Retinal pigment epithelial cell (primary cell): ENCODE data around the gene GPATCH8.

ENCODE experiments used
- DNase-seq: peaks from one replicate; pipeline ENCODE4 v3.0.0-alpha.2; 2010; ENCODE audit warnings: low read depth
- H3K4me3 ChIP-seq: 2 replicates; pipeline ENCODE4 v1.5.1; 2011; ENCODE audit warnings: mild to moderate bottlenecking, low read length, control low read depth, moderate library complexity
- TF ChIP-seq, protein P1 (sequence below): conservative IDR thresholded peaks from 2 replicates; pipeline ENCODE4 v1.5.1; 2011; ENCODE audit warnings: low read depth, low read length, control low read depth, inconsistent platforms

The GPATCH8 gene

DNA sequence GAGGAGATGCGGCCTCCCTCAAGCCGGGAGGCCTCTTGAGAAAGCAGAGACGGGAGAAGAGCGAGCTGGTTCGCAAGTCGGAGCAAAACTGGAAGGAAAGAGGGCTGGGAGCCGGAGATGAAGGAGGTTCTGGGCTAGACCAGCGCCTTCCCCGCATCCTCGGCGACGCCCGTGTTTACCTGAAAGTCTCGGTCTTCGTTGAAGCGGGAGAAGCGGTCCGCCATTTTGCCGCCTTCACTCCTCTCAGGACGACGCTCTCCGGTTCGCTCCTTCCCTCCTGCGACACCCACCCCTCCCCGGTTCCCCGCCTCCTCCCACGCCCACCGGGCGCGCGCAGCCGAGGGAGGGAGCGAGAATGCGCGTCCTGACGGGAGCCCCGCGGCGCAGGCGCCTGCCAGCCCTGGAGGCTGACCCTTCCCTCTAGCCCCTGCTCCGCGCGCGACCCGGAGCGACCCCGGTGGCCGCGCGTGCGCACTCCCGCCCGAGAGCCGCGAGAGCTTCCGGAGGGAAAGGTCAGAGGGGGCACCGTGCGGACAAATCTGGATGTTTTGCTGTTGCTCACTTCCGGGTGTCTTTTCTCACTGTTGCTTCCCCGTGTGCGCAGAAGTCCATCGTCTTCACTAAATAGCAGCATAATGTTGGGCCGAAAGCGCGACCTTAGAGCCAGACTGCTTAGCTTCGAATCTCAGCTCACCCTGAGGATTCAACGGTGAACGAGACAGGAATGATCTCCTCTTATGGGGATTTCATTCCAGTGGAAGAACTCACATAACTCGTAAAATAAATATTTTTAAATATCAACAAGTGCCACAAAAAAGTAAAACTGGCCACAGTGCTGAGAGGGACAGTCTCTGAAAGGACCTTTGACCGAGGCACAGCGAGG, at the start of gene GPATCH8:
Gene GPATCH8, minus strand, starts transcription at position 260 of the 883 bp plus-strand sequence. Its CDS starts 36 bp downstream, at position 224.
- TF ChIP-seq, protein P1, sequence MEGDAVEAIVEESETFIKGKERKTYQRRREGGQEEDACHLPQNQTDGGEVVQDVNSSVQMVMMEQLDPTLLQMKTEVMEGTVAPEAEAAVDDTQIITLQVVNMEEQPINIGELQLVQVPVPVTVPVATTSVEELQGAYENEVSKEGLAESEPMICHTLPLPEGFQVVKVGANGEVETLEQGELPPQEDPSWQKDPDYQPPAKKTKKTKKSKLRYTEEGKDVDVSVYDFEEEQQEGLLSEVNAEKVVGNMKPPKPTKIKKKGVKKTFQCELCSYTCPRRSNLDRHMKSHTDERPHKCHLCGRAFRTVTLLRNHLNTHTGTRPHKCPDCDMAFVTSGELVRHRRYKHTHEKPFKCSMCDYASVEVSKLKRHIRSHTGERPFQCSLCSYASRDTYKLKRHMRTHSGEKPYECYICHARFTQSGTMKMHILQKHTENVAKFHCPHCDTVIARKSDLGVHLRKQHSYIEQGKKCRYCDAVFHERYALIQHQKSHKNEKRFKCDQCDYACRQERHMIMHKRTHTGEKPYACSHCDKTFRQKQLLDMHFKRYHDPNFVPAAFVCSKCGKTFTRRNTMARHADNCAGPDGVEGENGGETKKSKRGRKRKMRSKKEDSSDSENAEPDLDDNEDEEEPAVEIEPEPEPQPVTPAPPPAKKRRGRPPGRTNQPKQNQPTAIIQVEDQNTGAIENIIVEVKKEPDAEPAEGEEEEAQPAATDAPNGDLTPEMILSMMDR = no peak
- peak; percentile 73 for DNase-seq
- peak within 1 kb of the TSS; percentile 96 for H3K4me3 ChIP-seq

DNA sequence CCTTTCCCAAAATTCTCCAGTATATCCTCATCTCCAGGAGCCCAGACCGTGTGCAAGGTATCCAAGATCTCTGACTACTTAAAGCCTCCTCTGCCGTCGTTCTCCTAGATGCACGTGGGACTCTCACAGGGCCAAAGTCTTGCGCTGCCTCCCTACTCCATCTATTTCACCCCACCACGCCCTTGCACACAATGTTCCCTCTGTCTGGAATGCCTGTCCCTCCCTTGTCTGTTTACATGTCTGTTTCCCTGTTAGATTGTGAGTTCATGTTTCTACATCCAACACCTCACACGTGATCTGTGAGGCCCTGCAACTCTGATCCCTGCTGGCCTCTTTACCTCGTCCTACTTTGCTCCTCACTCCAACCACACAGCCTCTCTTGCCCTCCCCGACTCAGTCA, 49.2 kb upstream of the GPATCH8 start:
- no peak for DNase-seq
- no peak overlapping the region for H3K4me3 ChIP-seq
- TF ChIP-seq, protein P1 = no peak

DNA sequence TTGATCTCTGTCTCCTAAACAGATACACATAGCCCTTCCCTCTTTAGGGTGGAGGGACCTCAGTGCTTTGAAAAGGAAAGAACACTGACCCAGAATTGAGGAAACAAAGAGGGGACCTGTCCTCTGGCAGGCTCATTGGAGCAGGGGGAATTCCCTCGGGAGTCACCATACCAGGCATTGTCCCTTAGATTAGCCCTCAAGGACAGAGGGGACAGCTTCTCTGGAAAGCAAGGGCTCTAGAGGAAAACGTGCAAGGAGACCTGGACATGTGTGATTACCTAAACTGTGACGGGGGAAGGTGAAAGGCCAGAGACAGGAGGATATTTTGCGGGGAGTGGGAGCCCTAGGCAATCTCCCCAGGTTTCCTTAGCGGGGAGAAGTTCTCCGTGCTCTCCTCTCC, 46.5 kb upstream of the GPATCH8 start:
- TF ChIP-seq, protein P1 = no peak
- H3K4me3 ChIP-seq = no peak overlapping the region

DNA sequence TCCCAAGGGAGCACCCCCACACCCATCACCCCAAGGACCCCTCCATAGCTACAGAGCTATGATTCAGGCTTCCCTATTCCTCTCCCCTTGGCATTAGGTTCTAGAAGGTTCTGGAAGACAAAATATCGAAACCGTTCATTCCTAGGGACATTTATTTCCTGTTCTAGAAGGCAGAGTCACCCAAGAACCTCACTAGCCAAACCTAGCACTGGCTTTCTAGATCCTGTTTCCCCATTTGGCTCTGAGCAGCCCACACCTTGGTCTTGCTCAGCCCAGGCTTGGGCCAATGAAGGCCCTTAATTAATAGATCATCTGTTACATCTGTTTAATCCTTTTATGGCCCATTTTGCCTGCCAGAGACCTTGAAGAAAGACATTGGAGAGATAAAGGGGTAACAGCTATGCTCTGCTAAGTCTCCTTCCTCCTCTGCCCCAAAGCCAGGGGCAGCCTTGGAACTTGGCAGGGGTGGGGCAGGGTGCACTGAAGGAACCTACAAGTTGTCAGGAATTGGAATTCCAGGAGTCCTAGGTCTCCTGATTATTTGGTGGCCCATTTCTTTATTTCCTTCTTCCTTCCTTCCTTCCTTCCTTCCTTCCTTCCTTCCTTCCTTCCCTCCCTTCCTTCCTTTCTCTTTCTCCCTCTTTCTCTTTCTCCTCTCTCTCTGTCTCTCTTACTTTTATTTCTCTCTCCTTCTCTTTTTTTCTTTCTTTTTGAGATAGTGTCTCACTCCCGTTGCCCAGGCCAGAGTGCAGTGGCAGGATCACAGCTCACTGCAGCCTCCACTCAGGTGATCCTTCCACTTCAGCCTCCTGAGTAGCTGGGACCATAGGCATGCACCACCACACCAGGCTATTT, 45.4 kb upstream of the GPATCH8 start:
- DNase-seq = no peak
- TF ChIP-seq, protein P1 = no peak
- H3K4me3 ChIP-seq = no peak overlapping the region

More for the DNA sequence above, 46.5 kb upstream of the GPATCH8 start:
- DNase-seq = no peak

DNA sequence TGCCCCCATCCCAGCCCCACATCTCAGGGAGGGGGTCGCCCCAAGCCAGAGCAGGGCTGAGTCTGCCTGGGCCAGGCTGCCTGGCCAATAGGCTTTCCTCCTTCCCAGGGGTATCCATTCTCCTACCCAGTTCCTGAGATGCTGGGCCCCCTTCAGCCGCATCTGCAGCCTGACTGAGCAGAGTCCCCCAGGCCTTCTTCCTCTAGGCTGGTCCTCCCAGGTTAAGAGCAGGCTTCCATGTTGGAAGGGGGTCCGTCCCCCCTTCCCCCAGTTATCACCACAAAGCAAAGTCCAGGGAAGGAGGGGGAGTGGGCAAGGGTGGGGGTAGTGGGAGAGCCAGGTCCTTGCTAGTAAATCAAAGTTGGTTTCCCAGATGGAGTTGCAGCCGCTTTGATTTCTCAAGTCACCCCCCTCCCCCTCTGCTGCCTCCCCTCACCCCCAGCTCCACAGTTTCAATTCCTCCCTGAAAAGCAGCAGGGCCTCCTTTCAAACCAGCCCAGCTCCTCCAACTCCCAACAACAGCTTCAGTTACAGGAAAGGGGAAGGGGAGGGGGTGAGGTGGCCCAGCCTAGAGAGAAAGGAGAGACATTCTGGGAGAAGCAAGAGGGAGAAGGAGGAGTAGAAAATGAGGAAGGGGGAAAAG, 44.5 kb upstream of the GPATCH8 start:
- DNase-seq = no peak
- TF ChIP-seq, protein P1 = no peak
- no peak overlapping the region for H3K4me3 ChIP-seq

DNA sequence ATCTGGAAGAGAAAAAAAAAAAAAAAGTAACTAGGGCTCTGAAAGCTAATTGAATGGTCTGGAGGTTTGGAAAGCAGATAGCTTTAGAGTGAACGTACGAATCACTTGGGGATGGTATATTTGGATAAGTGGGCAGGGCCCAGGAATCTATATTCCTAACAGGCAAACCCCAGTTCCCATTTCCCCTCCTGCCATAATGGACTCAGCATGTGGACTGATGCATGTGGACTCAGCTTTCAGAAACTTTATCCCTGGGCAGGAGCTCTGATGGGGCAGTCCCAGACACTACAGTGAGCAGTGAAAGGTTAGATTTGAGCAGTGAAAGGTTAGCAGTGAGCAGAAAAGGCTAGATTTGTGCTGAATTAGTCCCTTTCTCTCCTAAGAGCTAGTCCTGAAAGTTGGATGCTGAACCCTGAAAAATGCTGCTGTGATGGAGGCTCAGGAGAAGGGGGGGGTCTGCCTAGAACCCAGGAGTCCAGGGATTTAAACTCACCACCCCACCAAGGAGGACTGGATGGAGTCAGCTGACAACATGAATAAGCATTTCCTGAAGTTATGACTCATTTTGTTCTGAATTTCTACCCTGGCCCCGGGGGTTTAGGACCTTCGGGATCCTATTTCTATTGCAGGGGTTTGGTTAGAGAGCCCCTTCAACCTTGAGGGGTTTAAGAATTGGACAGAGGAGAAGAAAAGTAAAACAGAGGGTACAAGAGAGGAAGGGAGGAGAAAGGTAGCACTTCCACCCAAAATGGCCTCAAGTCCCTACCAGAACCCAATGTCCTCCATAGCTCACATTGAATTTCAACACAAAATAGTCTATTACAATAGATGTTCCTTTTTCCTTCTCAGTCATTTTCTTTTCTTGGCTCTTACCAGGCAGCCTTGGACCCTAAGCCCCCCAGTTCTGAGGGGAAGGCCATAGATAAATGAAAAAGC, 43.7 kb upstream of the GPATCH8 start:
- TF ChIP-seq, protein P1 = no peak
- H3K4me3 ChIP-seq = no peak overlapping the region
- no peak for DNase-seq
